ENCODE measurements around the gene MBD4.
"Not testable (repeated sequence)": the region's sequence is repeated elsewhere in the genome, so short reads cannot be mapped to it uniquely, and the experiment has no call there.

DNA sequence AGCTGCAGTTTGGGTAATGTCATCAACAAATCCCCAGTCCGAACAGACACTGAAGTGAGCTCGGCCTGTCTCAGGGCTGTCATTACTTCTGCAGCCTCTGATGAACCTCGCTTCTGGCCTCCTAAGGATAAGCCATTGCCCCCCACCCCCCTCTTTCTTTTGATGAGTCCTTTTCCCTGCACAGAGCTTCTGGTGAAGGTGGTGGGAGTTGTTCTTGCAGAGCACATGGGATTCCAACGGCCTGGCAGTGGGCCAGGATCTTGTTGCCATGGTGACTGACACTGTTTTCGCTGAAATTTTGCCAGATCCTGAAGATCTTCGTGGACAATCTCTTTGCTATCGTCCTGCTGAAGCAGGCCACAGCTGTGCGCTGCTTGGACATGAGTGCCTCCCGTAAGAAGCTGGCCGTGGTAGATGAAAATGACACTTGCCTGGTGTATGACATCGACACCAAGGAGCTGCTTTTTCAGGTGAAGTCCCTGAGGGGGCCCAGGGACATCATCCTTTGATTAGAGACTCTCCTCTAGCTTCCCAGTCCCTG is 41.5 kb upstream of the MBD4 start:
- TF ChIP-seq EZH2 (IDR thresholded peaks at IDR 0.05); POLR2AphosphoS5 (IDR thresholded peaks at IDR 0.05; ENCODE audit: borderline replicate concordance, low read depth, low read length); FOXP2 (optimal IDR thresholded peaks at IDR 0.05; ENCODE audit: control extremely low read depth, extremely low read length, insufficient read depth): not testable (repeated sequence)

Data from SK-N-MC (cell line).